ENCODE results near the gene NKAIN2.

GRCh38 chr6:124743420-124743819 lies 939.8 kb downstream of the NKAIN2 start:
- no peak for TF ChIP-seq EZH2 (optimal IDR thresholded peaks at IDR 0.05; ENCODE audit: low read depth, low read length)
- TF ChIP-seq CTCF (IDR thresholded peaks at IDR 0.05; ENCODE audit: low read length) = no peak
